Immature natural killer cell (primary cell): ENCODE results near the gene MYL3. TPM values are rescaled to one million over a fixed set of nuclear protein-coding genes. Genes with fewer than 3 reads are reported as not detected.

Experiments used
- DNase-seq, 3 donors: peaks; one replicate each; pipeline ENCODE4 v3.0.0; 2022; ENCODE audit warnings: mixed read lengths in 1 of 3
- H3K27ac Mint-ChIP-seq, 6 donors: one replicate each; pipeline ENCODE4 v1.8.0; 2020; ENCODE audit warnings: mixed read lengths in 6 of 6, mild to moderate bottlenecking in 5 of 6, inconsistent platforms in 4 of 6, moderate library complexity in 3 of 6
- H3K27me3 Mint-ChIP-seq, 3 donors: one replicate each; pipeline ENCODE4 v1.8.0; 2020 to 2021; ENCODE audit warnings: low read depth in 3 of 3, mild to moderate bottlenecking in 3 of 3, mixed read lengths in 3 of 3, moderate library complexity in 3 of 3, inconsistent platforms in 1 of 3
- H3K36me3 Mint-ChIP-seq, 3 donors: one replicate each; pipeline ENCODE4 v1.8.0; 2020; ENCODE audit warnings: mixed read lengths in 3 of 3, inconsistent platforms in 2 of 3, mild to moderate bottlenecking in 2 of 3
- H3K4me1 Mint-ChIP-seq, 2 donors: one replicate each; pipeline ENCODE4 v1.8.0; 2020; ENCODE audit warnings: inconsistent platforms in 2 of 2, mild to moderate bottlenecking in 2 of 2, mixed read lengths in 2 of 2, moderate library complexity in 1 of 2
- H3K4me3 Mint-ChIP-seq, 5 donors: one replicate each; pipeline ENCODE4 v1.8.0; 2020; ENCODE audit warnings: mild to moderate bottlenecking in 5 of 5, mixed read lengths in 5 of 5, inconsistent platforms in 3 of 5, moderate library complexity in 3 of 5
- H3K9me3 Mint-ChIP-seq, 6 donors: one replicate each; pipeline ENCODE4 v1.8.0; 2020; ENCODE audit warnings: mild to moderate bottlenecking in 6 of 6, mixed read lengths in 6 of 6, inconsistent platforms in 4 of 6, moderate library complexity in 3 of 6
- polyA plus RNA-seq, 3 donors: library from polyadenylated mRNA; unstranded; fragments of 300-500 nt; fragmentation: Illumina TruSeq; gene quantifications; one replicate each; pipeline ENCODE4 v1.2.3, GENCODE V29; 2021

The MYL3 gene
- polyA plus RNA-seq, 3 donors from 2014 or later = not detected

DNA sequence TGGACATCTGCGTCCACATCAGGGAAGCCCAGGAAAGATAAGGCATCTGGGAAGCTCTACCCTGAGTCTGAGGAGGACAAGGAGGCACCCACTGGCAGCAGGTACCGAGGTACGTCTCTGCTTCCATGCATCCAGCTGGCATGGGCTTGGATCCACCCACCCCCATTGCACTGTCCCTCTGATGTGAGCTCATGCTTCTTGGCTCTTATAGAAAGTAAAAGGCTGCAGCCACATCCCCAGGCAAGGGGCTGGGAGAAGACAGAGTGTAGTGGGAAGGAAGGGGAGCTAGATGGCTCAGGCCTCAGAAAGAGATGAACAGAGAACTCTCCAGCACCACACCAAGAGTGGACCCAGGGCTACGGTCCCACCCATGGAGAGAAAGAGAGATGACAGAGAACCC is 32.5 kb upstream of the MYL3 start:
- Mint-ChIP-seq H3K9me3 (no peaks in the 10 kb centered on the region), H3K4me3 (no peak overlapping the region), H3K27me3 (peaks cover 5 to 23% (median 15%) of the 10 kb centered on the region in 3 donors), H3K27ac (no peak overlapping the region), H3K4me1 (peaks cover 11 to 12% of the 10 kb centered on the region in 2 donors), H3K36me3 (no peaks in the 10 kb centered on the region)
- DNase-seq = no peak

DNA sequence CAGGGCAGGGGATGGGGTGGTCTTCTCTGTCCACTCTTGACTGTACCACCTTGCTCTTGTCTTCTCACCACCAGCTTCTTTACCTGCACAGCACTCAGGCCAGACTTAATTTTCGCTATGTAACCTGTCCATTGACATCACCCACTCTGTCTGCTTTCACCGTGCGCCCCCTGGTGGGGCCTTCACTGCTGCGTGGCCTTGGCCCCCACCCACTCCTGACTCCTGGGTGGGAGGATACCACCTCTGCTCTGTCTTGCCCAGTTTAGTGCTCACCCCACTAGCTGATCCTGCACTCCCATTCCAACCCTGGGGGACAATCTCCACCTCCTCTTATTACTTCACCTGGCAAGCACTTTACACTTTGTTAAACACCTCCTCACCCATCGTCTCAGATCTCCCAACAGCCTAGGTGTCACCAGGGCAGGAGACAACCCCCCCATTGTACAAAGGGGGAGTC is 32.0 kb upstream of the MYL3 start:
- Mint-ChIP-seq H3K9me3 (no peaks in the 10 kb centered on the region), H3K36me3 (no peaks in the 10 kb centered on the region), H3K27me3 (peaks cover 5 to 26% (median 11%) of the 10 kb centered on the region in 3 donors), H3K4me3 (peak overlapping the region in 1 of 5 donors; percentile 41), H3K27ac (peak overlapping the region in 1 of 6 donors; percentile 4), H3K4me1 (peaks cover 11 to 12% of the 10 kb centered on the region in 2 donors)
- peak; percentile 68 to 74 (median 69) for DNase-seq

DNA sequence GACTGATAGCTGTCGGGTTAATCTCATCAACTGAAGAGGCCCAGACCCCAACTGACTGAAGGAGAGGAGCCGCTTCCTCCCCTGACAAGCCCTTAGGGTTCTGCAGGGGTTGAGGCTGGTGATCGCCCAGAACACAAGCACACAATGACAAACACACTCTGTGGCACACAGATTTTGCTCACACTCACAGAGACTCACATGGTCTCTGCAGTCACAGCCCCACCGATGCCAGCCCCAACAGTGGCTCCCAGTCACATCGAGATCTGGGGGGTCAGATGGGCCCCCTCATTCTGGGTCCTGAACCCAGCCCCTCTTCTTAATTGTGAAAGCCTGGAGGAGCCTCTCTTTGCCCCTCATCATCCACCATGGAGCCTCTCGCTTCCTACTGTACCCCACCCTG is 31.0 kb upstream of the MYL3 start:
- no peak overlapping the region for H3K27ac Mint-ChIP-seq
- H3K9me3 Mint-ChIP-seq = no peaks in the 10 kb centered on the region
- DNase-seq = no peak
- H3K4me3 Mint-ChIP-seq = no peak overlapping the region
- H3K4me1 Mint-ChIP-seq = peaks cover 11 to 12% of the 10 kb centered on the region in 2 donors
- peaks cover 5 to 26% (median 11%) of the 10 kb centered on the region in 3 donors for H3K27me3 Mint-ChIP-seq
- no peaks in the 10 kb centered on the region for H3K36me3 Mint-ChIP-seq

DNA sequence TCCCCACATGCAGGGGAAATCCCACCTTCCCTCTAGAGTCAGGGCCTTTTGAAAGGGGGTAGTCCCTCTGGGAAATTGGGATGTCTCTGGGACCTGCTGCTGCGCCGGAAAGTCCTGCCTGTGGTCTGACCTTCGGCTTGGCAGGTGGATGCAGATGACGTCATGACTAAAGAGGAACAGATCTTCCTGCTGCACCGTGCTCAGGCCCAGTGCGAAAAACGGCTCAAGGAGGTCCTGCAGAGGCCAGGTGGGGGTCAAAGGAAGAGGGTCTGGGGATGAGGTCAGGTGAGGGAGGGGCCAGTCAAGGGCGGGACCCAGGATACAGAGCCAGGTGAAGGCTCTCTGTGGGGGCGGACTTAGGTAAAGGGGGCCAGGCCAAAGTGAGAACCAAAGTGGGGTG is 30.5 kb upstream of the MYL3 start:
- Mint-ChIP-seq H3K27ac (no peak overlapping the region), H3K36me3 (no peaks in the 10 kb centered on the region), H3K9me3 (no peaks in the 10 kb centered on the region), H3K4me1 (peaks cover 11 to 12% of the 10 kb centered on the region in 2 donors), H3K4me3 (no peak overlapping the region), H3K27me3 (peaks cover 3 to 26% (median 11%) of the 10 kb centered on the region in 3 donors)
- DNase-seq = no peak

DNA sequence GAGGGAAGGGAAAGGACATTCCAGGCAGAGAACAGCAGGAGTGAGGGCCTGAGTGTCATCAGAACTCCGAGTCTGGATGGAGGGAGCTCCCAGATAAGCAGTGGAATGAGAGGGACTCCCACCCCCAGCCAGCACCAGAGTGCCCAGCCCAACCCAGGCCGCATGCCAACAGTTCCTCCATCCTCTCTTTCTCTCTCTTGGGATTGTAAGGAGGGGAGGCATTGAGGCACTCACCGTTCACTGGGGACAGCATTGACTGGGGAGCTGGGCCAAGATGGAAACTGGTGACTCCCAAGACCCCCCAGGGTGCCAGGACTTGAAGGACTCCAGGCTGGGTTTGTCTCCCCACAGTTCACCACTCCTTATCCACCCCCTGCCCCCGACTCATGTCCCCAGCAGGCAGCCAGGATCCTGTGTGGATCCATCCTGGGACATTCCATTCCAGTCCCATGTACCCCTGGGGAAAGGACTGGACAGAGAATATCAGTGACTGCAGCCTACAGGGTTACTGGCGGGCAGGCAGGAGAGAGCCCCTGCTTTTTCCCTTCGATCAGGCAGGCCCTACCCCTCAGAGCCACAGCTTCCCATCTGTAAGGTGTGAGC is 30.0 kb upstream of the MYL3 start:
- peak overlapping the region in 1 of 5 donors; percentile 82 for H3K4me3 Mint-ChIP-seq
- no peaks in the 10 kb centered on the region for H3K36me3 Mint-ChIP-seq
- peaks cover 11 to 12% of the 10 kb centered on the region in 2 donors for H3K4me1 Mint-ChIP-seq
- no peak overlapping the region for H3K27ac Mint-ChIP-seq
- no peaks in the 10 kb centered on the region for H3K9me3 Mint-ChIP-seq
- no peak for DNase-seq
- peaks cover 5 to 26% (median 11%) of the 10 kb centered on the region in 3 donors for H3K27me3 Mint-ChIP-seq

DNA sequence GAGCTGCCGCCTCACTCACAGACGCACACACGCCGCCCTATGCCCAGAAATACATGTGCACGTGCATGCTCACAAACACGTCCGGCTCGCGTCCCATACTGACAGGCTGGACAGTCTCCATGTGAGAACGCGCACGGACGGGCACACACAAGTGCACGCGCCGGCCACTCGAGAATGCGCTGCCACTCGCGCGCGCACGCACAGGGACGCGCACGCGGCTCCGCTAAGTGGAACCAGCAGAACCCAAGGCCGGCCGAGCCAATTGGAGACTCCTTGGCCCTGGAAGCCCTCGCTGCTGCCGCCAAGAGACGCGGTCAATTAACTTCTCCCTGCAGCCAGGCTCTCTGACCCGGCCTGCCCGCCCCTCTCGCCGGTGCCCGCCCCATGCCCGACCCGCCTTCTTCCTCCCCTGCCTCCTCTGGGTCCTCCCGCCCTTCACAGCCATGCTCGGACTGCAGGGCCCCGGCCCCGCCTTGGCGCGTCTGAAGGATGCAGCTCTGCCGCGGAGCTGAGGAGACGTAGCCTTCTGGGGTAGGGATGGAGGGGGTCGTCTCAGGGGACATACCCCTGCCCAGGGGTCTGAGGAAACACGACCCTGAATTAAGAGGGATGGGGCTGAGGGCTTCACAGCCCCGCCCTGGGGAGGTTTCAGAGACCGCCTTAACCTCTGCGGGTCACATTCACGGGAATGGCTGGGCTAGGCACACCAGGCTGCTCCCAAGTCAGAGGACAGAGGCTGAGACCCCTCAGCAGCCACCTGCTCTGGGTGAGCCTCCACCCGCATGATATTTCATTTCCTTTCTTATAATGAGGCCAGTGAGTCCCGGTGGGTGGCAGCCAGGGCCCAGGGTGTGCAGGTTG is 29.3 kb upstream of the MYL3 start:
- H3K27ac Mint-ChIP-seq = no peak overlapping the region
- peaks cover 11 to 12% of the 10 kb centered on the region in 2 donors for H3K4me1 Mint-ChIP-seq
- H3K9me3 Mint-ChIP-seq = no peaks in the 10 kb centered on the region
- DNase-seq = peak; percentile 19 to 29 (median 22)
- peaks cover 8 to 23% (median 11%) of the 10 kb centered on the region in 3 donors for H3K27me3 Mint-ChIP-seq
- H3K4me3 Mint-ChIP-seq = peak overlapping the region; percentile 48 to 82 (median 79)
- H3K36me3 Mint-ChIP-seq = no peaks in the 10 kb centered on the region

DNA sequence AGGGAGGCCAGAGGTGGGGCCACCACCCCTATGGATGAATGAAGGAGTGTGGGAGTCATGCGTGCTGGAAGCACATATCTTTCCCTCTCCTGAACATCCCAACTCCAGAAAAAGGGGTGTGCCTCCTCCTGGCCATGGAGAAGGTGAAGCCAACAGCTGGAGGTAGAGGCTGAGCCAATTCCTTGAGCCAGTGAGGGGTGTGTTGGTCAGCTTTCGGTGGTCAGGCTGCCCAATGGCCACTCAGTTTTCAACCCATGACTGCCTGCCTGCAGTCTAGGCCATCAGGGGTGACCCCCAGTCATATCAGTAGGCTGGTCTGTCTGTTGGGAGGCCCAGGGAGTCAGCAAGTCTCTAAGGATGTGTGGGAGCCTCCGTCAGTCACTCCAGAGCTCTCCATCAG is 27.9 kb upstream of the MYL3 start:
- peaks cover 10 to 21% (median 11%) of the 10 kb centered on the region in 3 donors for H3K27me3 Mint-ChIP-seq
- H3K27ac Mint-ChIP-seq = no peak overlapping the region
- DNase-seq = no peak
- H3K9me3 Mint-ChIP-seq = no peaks in the 10 kb centered on the region
- H3K36me3 Mint-ChIP-seq = no peaks in the 10 kb centered on the region
- peak overlapping the region in 2 of 5 donors; percentile 48 to 79 for H3K4me3 Mint-ChIP-seq
- peaks cover 11 to 12% of the 10 kb centered on the region in 2 donors for H3K4me1 Mint-ChIP-seq

DNA sequence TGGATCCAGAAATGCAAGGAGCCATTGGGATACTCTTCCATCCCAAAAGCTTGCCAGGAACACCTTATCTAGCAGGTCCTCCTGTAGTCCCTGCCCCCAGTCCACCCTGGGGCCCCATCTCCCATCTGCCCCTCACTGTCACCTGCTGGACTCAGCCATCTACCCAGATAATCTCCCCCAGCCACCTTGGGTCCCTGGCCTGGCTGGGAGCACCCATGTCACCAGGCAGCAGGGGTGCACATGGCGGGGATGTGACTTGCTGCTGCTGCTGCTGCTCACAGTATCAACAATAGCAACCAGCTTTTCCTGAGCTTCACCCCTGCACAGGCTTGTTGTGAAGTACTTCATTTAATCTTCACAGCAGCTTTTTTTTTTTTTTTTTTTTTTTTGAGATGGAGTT is 26.9 kb upstream of the MYL3 start:
- Mint-ChIP-seq H3K4me3 (no peak overlapping the region), H3K27ac (no peak overlapping the region), H3K36me3 (no peaks in the 10 kb centered on the region), H3K27me3 (peaks cover 8 to 18% (median 13%) of the 10 kb centered on the region in 3 donors), H3K4me1 (peaks cover 9 to 12% of the 10 kb centered on the region in 2 donors), H3K9me3 (no peaks in the 10 kb centered on the region)
- no peak for DNase-seq

DNA sequence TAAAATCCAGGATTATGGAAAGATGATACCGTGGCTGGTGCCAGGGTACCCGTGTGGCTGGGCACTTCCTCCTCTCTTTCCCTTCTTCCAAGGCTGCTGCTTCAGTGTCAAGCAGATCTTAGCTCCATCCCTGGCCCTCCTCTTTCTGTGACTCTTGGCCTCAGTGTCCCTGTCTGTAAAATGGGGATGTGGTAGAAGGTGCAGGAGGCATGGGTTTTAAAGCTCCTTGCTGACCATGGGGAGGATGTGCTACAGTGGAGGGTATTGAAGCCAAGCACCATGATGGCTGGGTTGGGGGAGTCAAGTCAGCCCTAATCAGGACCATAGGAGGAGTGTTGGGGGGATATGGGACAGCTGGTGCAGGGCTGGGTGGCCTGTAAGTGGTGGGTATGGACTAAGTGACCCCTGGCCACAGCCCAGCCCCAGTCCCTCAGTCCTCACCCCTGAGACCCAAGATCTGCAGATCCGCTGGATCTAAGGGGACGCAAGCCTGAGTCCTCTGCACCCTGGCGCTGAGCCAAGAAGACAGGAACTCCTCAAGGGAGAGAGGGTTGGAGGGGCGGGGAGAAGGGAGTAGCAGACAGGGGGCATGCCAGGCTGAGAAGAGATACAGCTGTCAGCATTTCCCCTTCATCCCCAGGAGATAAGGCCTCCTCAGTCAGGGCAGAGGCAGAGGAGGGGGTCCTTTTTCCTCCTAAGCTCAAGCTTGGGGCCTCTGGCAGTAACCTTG is 26.3 kb upstream of the MYL3 start:
- no peaks in the 10 kb centered on the region for H3K36me3 Mint-ChIP-seq
- H3K9me3 Mint-ChIP-seq = no peaks in the 10 kb centered on the region
- H3K27ac Mint-ChIP-seq = no peak overlapping the region
- peaks cover 9 to 12% of the 10 kb centered on the region in 2 donors for H3K4me1 Mint-ChIP-seq
- no peak for DNase-seq
- H3K4me3 Mint-ChIP-seq = no peak overlapping the region
- H3K27me3 Mint-ChIP-seq = peaks cover 7 to 16% (median 13%) of the 10 kb centered on the region in 3 donors

DNA sequence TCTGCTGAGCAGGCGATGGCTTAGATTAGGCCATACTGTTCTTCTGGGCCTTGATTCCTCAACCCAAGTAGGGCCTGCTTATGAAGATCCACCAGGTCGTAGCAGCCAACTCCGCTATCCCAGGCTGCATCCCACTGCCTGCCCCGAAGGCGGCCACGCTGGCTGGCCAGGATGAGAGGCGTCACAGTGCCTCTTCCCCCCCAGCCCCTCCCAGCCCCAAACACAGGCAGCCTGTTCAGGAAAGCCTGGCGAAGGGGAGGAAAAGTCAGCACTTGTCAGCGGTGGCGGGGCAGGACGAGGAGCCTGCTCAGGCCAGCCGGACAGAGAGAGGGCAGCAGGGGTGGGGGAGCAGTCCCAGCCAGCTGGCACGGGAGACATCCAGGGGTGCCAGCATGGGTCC is 25.5 kb upstream of the MYL3 start:
- no peaks in the 10 kb centered on the region for H3K36me3 Mint-ChIP-seq
- H3K27ac Mint-ChIP-seq = no peak overlapping the region
- H3K4me1 Mint-ChIP-seq = peaks cover 10 to 12% of the 10 kb centered on the region in 2 donors
- DNase-seq = no peak
- H3K27me3 Mint-ChIP-seq = peaks cover 10 to 13% (median 13%) of the 10 kb centered on the region in 3 donors
- no peak overlapping the region for H3K4me3 Mint-ChIP-seq
- H3K9me3 Mint-ChIP-seq = no peaks in the 10 kb centered on the region

DNA sequence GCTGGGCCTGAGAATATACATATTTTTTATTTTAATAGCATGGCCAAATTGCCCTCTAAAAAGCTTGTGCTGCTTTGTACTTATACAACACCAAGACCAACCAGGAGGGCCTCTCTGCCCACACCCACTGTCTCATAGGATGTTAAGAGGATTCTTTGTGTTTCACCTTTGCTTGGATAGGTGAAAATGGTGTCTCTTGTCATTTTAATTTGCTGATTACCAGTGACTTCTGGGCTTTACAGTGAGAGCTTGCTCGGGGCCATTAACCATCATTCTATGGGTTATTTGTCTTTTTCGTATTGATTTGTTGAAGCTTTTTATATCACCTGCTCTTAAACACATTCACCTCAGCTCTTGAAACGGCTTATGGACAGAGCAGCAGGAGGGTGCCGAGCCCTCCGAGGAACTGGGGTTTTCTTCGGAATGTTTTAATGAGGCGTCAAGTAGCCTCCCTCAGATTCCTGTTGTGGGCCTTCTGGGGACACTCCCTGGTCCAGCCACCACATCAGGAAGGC is 24.8 kb upstream of the MYL3 start:
- Mint-ChIP-seq H3K4me1 (peaks cover 12% of the 10 kb centered on the region in 2 donors), H3K27me3 (peaks cover 10 to 13% (median 13%) of the 10 kb centered on the region in 3 donors), H3K36me3 (no peaks in the 10 kb centered on the region), H3K9me3 (no peaks in the 10 kb centered on the region), H3K27ac (no peak overlapping the region), H3K4me3 (no peak overlapping the region)
- no peak for DNase-seq

DNA sequence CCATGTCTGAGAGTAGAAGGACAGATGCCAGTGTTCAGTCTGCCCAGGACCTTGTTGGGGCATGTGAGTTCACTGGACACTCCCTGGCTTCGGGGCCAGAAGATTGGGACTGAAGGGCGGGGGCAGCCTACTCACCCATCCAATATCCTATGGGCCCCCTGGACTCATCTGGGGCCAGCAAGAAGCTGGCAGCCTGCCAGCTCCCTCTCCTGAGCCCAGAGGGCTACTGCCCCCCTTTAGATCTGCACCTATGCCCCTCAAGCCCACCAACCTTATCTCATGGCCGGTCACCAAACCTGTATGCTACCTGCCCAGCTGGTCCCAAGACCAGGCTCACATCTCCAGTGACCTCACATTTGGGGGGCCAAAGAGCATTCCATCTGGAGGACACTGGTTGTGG is 22.4 kb upstream of the MYL3 start:
- H3K36me3 Mint-ChIP-seq = no peaks in the 10 kb centered on the region
- H3K27ac Mint-ChIP-seq = no peak overlapping the region
- no peak overlapping the region for H3K4me3 Mint-ChIP-seq
- no peak for DNase-seq
- no peaks in the 10 kb centered on the region for H3K9me3 Mint-ChIP-seq
- H3K27me3 Mint-ChIP-seq = peaks cover 3 to 14% (median 11%) of the 10 kb centered on the region in 3 donors
- H3K4me1 Mint-ChIP-seq = peaks cover 3 to 8% of the 10 kb centered on the region in 2 donors

DNA sequence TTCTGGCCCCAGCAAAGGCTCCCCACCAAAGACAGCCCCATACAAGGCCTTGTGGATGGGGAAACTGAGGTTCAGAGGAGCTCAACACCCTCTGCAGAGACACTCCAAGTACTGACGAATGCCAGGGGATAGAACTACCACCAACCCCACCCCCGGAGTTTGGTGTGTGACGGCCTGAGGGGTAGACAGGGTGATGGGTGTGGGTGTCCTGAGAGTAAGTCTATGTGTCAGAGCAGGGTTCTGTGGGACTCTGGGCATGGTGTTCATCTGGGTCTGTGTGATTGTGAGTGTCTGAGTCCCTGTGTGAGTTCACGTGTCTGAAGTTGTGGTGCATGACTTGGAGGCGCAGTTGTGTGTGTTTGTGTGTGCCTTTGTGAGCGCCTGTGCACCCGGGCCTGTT is 21.7 kb upstream of the MYL3 start:
- no peaks in the 10 kb centered on the region for H3K9me3 Mint-ChIP-seq
- H3K4me3 Mint-ChIP-seq = peak overlapping the region in 2 of 5 donors; percentile 18 to 48
- peaks cover 9 to 15% of the 10 kb centered on the region in 2 donors for H3K4me1 Mint-ChIP-seq
- no peak overlapping the region for H3K27ac Mint-ChIP-seq
- H3K36me3 Mint-ChIP-seq = peaks cover 0 to 3% (median 3%) of the 10 kb centered on the region in 3 donors
- DNase-seq = no peak
- H3K27me3 Mint-ChIP-seq = peaks cover 8 to 15% (median 14%) of the 10 kb centered on the region in 3 donors
